ENCODE data around the gene NPAS3. TPM values are rescaled to one million over a fixed set of nuclear protein-coding genes. Genes with fewer than 3 reads are reported as not detected.

Gene NPAS3
- total RNA-seq, 2 donors from 2014 or later = 0.33 to 0.78 TPM

DNA sequence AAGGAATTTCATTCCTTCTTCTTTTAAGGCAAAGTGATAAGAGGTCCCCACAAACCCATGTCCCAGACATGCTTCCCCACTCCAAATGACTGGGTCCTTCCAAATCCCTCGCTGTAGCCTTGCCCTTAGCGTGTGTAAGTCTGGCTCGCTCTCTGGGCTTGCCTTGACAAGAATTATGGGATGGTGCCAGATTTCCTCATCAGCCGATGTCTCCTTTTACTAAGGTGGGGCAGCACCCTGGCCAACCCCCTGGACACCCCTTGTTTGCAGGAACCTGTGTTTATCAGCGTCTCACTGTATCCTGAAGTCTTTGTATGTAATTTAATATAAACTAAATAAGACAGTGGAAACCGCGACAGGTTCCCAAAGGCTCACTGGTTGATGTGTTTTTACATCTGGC is 518.9 kb downstream of the NPAS3 start:
- H3K36me3 ChIP-seq (replicated peaks in 1 of 2; ENCODE audit: insufficient read depth in 1 of 2, low read depth in 2 of 2) = no peaks in the 10 kb centered on the region
- DNase-seq = no peak
- no peak overlapping the region for H3K4me3 ChIP-seq
- no peaks in the 10 kb centered on the region for H3K9me3 ChIP-seq
- intact Hi-C loops (cut with DNase I) = no loop called here
- no peak overlapping the region for H3K27ac ChIP-seq
- no peaks in the 10 kb centered on the region for H3K4me1 ChIP-seq
- TF ChIP-seq, protein P1, sequence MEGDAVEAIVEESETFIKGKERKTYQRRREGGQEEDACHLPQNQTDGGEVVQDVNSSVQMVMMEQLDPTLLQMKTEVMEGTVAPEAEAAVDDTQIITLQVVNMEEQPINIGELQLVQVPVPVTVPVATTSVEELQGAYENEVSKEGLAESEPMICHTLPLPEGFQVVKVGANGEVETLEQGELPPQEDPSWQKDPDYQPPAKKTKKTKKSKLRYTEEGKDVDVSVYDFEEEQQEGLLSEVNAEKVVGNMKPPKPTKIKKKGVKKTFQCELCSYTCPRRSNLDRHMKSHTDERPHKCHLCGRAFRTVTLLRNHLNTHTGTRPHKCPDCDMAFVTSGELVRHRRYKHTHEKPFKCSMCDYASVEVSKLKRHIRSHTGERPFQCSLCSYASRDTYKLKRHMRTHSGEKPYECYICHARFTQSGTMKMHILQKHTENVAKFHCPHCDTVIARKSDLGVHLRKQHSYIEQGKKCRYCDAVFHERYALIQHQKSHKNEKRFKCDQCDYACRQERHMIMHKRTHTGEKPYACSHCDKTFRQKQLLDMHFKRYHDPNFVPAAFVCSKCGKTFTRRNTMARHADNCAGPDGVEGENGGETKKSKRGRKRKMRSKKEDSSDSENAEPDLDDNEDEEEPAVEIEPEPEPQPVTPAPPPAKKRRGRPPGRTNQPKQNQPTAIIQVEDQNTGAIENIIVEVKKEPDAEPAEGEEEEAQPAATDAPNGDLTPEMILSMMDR (IDR thresholded peaks at IDR 0.05) = no peak
- TF ChIP-seq POLR2A (IDR thresholded peaks at IDR 0.05) = no peak
- no peak for ATAC-seq
- H3K27me3 ChIP-seq = no peaks in the 10 kb centered on the region
- WGBS, 2 donors = 80 to 89% methylated on average over 7 of the region's 7 CpGs

DNA sequence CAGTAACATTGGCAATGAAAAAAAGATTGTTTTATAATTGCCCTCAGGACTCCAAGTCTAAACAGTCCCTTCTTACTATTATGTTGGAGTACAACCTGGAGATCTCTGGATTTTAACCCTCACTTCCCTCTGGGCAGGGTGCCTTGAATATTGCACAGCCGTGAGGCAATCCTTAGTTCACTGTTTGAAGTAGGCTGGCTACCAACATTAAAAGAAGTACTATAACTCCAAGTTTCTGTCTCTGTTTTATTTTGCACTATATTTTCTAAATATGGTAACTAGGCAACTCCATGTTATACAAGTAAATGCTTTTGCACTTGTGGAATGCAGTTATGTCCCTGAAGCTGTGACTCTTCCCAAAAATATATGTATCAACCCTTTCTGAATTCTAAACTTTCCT is 521.5 kb downstream of the NPAS3 start:
- no peaks in the 10 kb centered on the region for H3K36me3 ChIP-seq (replicated peaks in 1 of 2; ENCODE audit: insufficient read depth in 1 of 2, low read depth in 2 of 2)
- DNase-seq (no peak), ATAC-seq (no peak)
- H3K9me3 ChIP-seq = no peaks in the 10 kb centered on the region
- no peak overlapping the region for H3K4me3 ChIP-seq
- TF ChIP-seq, protein P1 (IDR thresholded peaks at IDR 0.05) = no peak
- no peak for TF ChIP-seq POLR2A (IDR thresholded peaks at IDR 0.05)
- H3K27ac ChIP-seq = no peak overlapping the region
- no peaks in the 10 kb centered on the region for H3K27me3 ChIP-seq
- intact Hi-C loops (cut with DNase I) = no loop called here
- no peaks in the 10 kb centered on the region for H3K4me1 ChIP-seq
- 76 to 78% methylated on average over 1 of the region's 1 CpG for WGBS, 2 donors

DNA sequence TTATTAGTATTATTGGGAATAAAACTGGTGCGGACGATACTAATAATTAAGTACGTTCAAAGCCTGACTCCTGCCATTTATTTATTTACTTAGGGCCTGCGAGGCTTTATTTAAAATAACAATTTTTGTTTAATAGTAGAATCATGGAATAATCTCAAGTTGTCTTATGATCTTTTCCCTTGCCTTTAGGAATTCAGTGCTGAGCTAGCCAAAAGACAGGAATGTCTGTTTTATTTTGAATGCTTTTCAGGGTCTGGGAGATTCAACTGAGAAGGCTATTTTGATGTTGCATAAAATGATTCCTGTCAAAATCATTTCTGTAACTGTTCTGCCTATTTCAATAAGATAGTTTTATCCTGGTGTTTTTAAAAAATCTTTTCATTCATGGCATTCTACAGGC is 522.4 kb downstream of the NPAS3 start:
- Histone ChIP-seq H3K4me1 (no peaks in the 10 kb centered on the region), H3K27ac (no peak overlapping the region), H3K36me3 (replicated peaks in 1 of 2; ENCODE audit: insufficient read depth in 1 of 2, low read depth in 2 of 2) (no peaks in the 10 kb centered on the region), H3K4me3 (no peak overlapping the region), H3K27me3 (no peaks in the 10 kb centered on the region), H3K9me3 (no peaks in the 10 kb centered on the region)
- DNase-seq (no peak), ATAC-seq (no peak)
- intact Hi-C loops (cut with DNase I) = no loop called here
- no peak for TF ChIP-seq POLR2A (IDR thresholded peaks at IDR 0.05)
- TF ChIP-seq, protein P1 (IDR thresholded peaks at IDR 0.05) = no peak
- WGBS, 2 donors = 84 to 86% methylated on average over 4 of the region's 4 CpGs

DNA sequence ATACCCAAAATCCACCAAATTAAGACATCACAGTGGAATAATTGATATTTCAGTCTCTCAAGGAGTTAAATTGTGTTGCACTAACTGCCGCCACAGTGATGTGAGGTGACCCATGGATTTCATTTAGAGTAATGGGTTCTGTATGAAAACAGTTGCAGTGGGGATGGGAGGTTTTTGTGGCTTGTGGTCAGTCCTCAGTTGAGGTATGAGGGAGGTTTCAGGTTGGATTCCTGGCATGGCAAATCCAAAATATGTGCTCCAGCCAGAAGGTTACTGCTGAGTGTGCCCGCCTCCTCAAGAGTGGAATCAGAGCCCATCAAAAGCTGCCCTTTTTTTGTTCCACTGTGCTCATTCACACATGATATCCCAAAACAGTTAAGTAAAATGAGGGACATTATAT is 525.1 kb downstream of the NPAS3 start:
- no peak overlapping the region for H3K4me3 ChIP-seq
- DNase-seq (no peak), ATAC-seq (no peak)
- no peak for TF ChIP-seq POLR2A (IDR thresholded peaks at IDR 0.05)
- TF ChIP-seq, protein P1 (IDR thresholded peaks at IDR 0.05) = no peak
- no peak overlapping the region for H3K27ac ChIP-seq
- no peaks in the 10 kb centered on the region for H3K27me3 ChIP-seq
- H3K9me3 ChIP-seq = no peaks in the 10 kb centered on the region
- intact Hi-C loops (cut with DNase I) = no loop called here
- WGBS, 2 donors = 91 to 92% methylated on average over 2 of the region's 2 CpGs
- no peaks in the 10 kb centered on the region for H3K4me1 ChIP-seq
- H3K36me3 ChIP-seq (replicated peaks in 1 of 2; ENCODE audit: insufficient read depth in 1 of 2, low read depth in 2 of 2) = no peaks in the 10 kb centered on the region

DNA sequence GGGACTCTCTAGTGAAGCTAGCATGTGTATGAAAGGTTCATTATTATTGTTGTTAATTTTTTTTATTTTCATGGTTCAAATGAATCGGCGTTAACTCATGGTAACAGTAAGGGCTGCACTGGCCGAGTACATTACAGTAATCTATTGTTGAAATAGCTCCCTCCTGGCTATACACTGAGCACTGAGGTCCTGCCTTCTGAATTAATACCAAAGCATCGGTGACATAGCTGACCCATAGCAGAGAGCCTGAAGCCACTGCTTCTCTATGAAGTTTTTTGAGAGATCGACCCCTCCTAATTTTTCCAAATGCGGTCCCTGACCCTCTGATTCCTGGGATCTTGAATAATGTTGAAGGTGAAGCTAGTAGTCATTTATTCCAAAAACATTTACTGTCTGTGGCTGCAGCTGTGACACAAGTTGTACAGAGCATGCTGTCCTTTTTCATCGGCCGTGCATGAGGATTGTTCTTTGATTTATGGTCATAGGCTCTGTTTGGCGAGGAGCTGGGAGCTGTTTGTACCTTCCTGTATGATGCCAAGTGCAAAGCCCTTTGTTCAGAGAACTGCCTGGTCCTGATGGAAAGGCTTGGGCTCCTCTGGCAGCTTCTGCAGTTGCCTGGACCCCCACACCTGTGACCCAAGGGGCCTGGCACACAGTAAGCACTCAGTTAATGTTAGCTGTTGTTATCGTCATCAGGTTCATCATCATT is 525.7 kb downstream of the NPAS3 start:
- H3K4me1 ChIP-seq = no peaks in the 10 kb centered on the region
- no peak for ATAC-seq
- no peaks in the 10 kb centered on the region for H3K27me3 ChIP-seq
- H3K4me3 ChIP-seq = no peak overlapping the region
- no peak for DNase-seq
- no peaks in the 10 kb centered on the region for H3K9me3 ChIP-seq
- 79 to 81% methylated on average over 10 of the region's 10 CpGs for WGBS, 2 donors
- H3K27ac ChIP-seq = no peak overlapping the region
- intact Hi-C loops (cut with DNase I) = no loop called here
- H3K36me3 ChIP-seq (replicated peaks in 1 of 2; ENCODE audit: insufficient read depth in 1 of 2, low read depth in 2 of 2) = no peaks in the 10 kb centered on the region
- TF ChIP-seq, protein P1 (IDR thresholded peaks at IDR 0.05) = no peak
- TF ChIP-seq POLR2A (IDR thresholded peaks at IDR 0.05) = no peak
